LNCaP clone FGC (cell line): ENCODE data around the gene TSC22D4.
A peak's percentile ranks its signal among the peaks of the same experiment; 100 is the strongest.

Source experiments
- DNase-seq: peaks from one replicate; pipeline ENCODE4 v3.0.0-alpha.2; 2011; ENCODE audit warnings: low read depth
- H3K4me3 ChIP-seq: 2 replicates; pipeline ENCODE4 v1.5.1; 2011; ENCODE audit warnings: mild to moderate bottlenecking, low read depth, low read length, control low read depth
- CTCF ChIP-seq: IDR thresholded peaks from 2 replicates; pipeline ENCODE4 v1.5.1; 2012; ENCODE audit warnings: mild to moderate bottlenecking; ENCODE audit not compliant: control insufficient read depth, insufficient read depth; ENCODE audit errors: extremely low read depth

Gene TSC22D4

GRCh38 chr7:100477871-100478267 is 1.1 kb downstream of the TSC22D4 start:
- no peak for TF ChIP-seq CTCF
- peak overlapping the region; percentile 96 for H3K4me3 ChIP-seq
- no peak for DNase-seq

- H3K4me3 ChIP-seq = peak overlapping the region; percentile 96
- no peak for DNase-seq
- TF ChIP-seq CTCF = no peak
These were observed 1.8 kb downstream of the TSC22D4 start for GRCh38 chr7:100476903-100477870.

- H3K4me3 ChIP-seq = no peak overlapping the region
These were observed 2.8 kb downstream of the TSC22D4 start for GRCh38 chr7:100476101-100476780.

GRCh38 chr7:100475549-100475948 is 3.5 kb downstream of the TSC22D4 start:
- H3K4me3 ChIP-seq = no peak overlapping the region
- TF ChIP-seq CTCF = no peak
- DNase-seq = no peak

More at GRCh38 chr7:100476101-100476780, 2.8 kb downstream of the TSC22D4 start:
- no peak for DNase-seq
- TF ChIP-seq CTCF = no peak

- DNase-seq = no peak
- no peak for TF ChIP-seq CTCF
- H3K4me3 ChIP-seq = no peak overlapping the region
These were observed 6.0 kb downstream of the TSC22D4 start for GRCh38 chr7:100472854-100473499.

- H3K4me3 ChIP-seq = no peak overlapping the region
- TF ChIP-seq CTCF = no peak
- DNase-seq = no peak
These were observed 6.7 kb downstream of the TSC22D4 start for GRCh38 chr7:100472121-100472851.
